ENCODE measurements around the gene EOLA1. TPM values are rescaled to one million over a fixed set of nuclear protein-coding genes. Genes with fewer than 3 reads are reported as not detected.

The EOLA1 gene
- total RNA-seq = 10 to 100 TPM in 3 of 4 donors, 1 to 10 TPM in 1; 3.9 to 13.4 (median 11.5) TPM

- DNase-seq (ENCODE audit: low spot score in 2 of 2) = peak; percentile 88 to 96
- TF ChIP-seq POLR2A (IDR thresholded peaks at IDR 0.05) = no peak
- TF ChIP-seq, protein P1, sequence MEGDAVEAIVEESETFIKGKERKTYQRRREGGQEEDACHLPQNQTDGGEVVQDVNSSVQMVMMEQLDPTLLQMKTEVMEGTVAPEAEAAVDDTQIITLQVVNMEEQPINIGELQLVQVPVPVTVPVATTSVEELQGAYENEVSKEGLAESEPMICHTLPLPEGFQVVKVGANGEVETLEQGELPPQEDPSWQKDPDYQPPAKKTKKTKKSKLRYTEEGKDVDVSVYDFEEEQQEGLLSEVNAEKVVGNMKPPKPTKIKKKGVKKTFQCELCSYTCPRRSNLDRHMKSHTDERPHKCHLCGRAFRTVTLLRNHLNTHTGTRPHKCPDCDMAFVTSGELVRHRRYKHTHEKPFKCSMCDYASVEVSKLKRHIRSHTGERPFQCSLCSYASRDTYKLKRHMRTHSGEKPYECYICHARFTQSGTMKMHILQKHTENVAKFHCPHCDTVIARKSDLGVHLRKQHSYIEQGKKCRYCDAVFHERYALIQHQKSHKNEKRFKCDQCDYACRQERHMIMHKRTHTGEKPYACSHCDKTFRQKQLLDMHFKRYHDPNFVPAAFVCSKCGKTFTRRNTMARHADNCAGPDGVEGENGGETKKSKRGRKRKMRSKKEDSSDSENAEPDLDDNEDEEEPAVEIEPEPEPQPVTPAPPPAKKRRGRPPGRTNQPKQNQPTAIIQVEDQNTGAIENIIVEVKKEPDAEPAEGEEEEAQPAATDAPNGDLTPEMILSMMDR (IDR thresholded peaks at IDR 0.05) = no peak
- peak within 1 kb of the TSS; percentile 49 for H3K4me3 ChIP-seq (ENCODE audit: low read depth, poor library complexity, severe bottlenecking)
- 0 to 52% methylated on average over 15 to 67 of the region's 71 CpGs for WGBS, 2 donors
- intact Hi-C loops (cut with DNase I; ENCODE audit: low total_unique reads) = no loop called here
These were observed at the start of gene EOLA1 for GRCh38 chrX:149540621-149541520. Gene EOLA1 (plus strand): TSS chrX:149541012. CDS start chrX:149545631, 4,619 bp downstream.

- TF ChIP-seq POLR2A (IDR thresholded peaks at IDR 0.05) = no peak
- TF ChIP-seq, protein P1 (IDR thresholded peaks at IDR 0.05) = no peak
- intact Hi-C loops (cut with DNase I; ENCODE audit: low total_unique reads) = no loop called here
- no peak overlapping the region for H3K4me3 ChIP-seq (ENCODE audit: low read depth, poor library complexity, severe bottlenecking)
- no peak for DNase-seq (ENCODE audit: low spot score in 2 of 2)
- 42 to 48% methylated on average over 2 of the region's 2 CpGs for WGBS, 2 donors
These were observed 49.0 kb upstream of the EOLA1 start for GRCh38 chrX:149491812-149492211.

- peak in 1 of 2 donors; percentile 46 for DNase-seq (ENCODE audit: low spot score in 2 of 2)
- intact Hi-C loops (cut with DNase I; ENCODE audit: low total_unique reads) = no loop called here
- TF ChIP-seq POLR2A (IDR thresholded peaks at IDR 0.05) = no peak
- TF ChIP-seq, protein P1 (IDR thresholded peaks at IDR 0.05) = no peak
- WGBS, 2 donors = 72 to 77% methylated on average over 13 of the region's 13 CpGs
- no peak overlapping the region for H3K4me3 ChIP-seq (ENCODE audit: low read depth, poor library complexity, severe bottlenecking)
These were observed 46.9 kb upstream of the EOLA1 start for GRCh38 chrX:149493567-149494562.

- H3K4me3 ChIP-seq (ENCODE audit: low read depth, poor library complexity, severe bottlenecking) = no peak overlapping the region
- intact Hi-C loops (cut with DNase I; ENCODE audit: low total_unique reads) = no loop called here
- DNase-seq (ENCODE audit: low spot score in 2 of 2) = peak in 1 of 2 donors; percentile 39
- WGBS, 2 donors = 72 to 80% methylated on average over 4 of the region's 4 CpGs
- TF ChIP-seq POLR2A (IDR thresholded peaks at IDR 0.05) = no peak
- TF ChIP-seq, protein P1 (IDR thresholded peaks at IDR 0.05) = no peak
These were observed 45.8 kb upstream of the EOLA1 start for GRCh38 chrX:149494844-149495565.

DNA sequence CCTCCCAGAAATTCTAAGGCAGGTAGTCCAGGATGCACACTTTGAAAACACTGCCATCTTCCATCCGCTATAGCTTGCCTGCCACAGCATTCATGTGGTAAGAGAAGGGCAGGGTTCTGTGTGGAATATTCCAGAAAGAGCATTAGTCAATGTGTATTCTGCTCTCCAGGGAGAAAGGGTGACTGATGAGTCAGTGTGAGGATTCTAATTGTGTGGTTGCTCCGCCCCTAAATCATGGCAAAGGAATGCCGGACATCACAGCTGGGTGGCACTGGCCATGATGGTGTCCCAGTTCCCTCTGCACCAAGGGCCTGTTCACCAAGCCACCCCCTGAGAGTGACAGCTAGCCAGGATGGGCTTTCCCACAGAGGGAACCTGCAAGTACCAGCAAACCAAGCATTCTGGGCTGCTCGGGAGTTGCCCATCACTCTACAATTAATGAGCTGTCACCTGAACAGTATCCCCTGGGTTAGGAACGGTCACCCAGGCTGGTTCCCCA lies 45.2 kb upstream of the EOLA1 start:
- intact Hi-C loops (cut with DNase I; ENCODE audit: low total_unique reads) = no loop called here

More for the DNA sequence above, 45.2 kb upstream of the EOLA1 start:
- no peak overlapping the region for H3K4me3 ChIP-seq (ENCODE audit: low read depth, poor library complexity, severe bottlenecking)
- 77 to 79% methylated on average over 4 to 5 of the region's 5 CpGs for WGBS, 2 donors
- DNase-seq (ENCODE audit: low spot score in 2 of 2) = peak in 1 of 2 donors; percentile 71
- TF ChIP-seq, protein P1 (IDR thresholded peaks at IDR 0.05) = no peak
- no peak for TF ChIP-seq POLR2A (IDR thresholded peaks at IDR 0.05)
